DND-41 (cell line): ENCODE measurements around the gene PHF21B.

Source experiments
- EZH2 ChIP-seq: IDR thresholded peaks from 3 replicates; pipeline ENCODE4 v1.6.1; 2012; ENCODE audit warnings: borderline replicate concordance, low read depth, mild to moderate bottlenecking, moderate library complexity, low read length, inconsistent platforms; ENCODE audit not compliant: severe bottlenecking
- TF ChIP-seq, protein P1 (sequence below): IDR thresholded peaks from 2 replicates; pipeline ENCODE4 v1.5.1; 2012; ENCODE audit warnings: borderline replicate concordance, low read length, moderate library complexity, mild to moderate bottlenecking; ENCODE audit not compliant: poor library complexity, severe bottlenecking; ENCODE audit errors: extremely low read depth

DNA sequence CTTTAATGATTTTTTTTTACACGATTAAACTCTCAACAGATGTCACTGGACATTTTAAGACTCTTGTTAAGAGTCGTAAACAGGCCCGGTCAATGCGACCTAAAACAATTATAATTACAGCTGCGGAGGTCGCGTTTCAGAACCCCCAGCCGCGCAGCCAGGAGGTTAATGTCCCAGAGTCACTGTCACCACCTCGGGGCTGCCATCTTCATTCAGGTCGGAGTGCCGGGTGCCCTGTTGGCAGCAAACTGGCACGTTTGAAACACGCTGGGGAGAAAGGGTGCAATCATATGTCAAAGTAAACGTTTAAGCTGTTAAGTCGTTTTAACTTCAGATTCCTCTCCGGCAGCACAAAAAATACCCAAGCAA, 711 bp upstream of the PHF21B start:
- TF ChIP-seq, protein P1, sequence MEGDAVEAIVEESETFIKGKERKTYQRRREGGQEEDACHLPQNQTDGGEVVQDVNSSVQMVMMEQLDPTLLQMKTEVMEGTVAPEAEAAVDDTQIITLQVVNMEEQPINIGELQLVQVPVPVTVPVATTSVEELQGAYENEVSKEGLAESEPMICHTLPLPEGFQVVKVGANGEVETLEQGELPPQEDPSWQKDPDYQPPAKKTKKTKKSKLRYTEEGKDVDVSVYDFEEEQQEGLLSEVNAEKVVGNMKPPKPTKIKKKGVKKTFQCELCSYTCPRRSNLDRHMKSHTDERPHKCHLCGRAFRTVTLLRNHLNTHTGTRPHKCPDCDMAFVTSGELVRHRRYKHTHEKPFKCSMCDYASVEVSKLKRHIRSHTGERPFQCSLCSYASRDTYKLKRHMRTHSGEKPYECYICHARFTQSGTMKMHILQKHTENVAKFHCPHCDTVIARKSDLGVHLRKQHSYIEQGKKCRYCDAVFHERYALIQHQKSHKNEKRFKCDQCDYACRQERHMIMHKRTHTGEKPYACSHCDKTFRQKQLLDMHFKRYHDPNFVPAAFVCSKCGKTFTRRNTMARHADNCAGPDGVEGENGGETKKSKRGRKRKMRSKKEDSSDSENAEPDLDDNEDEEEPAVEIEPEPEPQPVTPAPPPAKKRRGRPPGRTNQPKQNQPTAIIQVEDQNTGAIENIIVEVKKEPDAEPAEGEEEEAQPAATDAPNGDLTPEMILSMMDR = no peak
- TF ChIP-seq EZH2 = no peak
